LHCN-M2 (cell line): ENCODE measurements around the gene DMRTB1. TPM values are rescaled to one million over a fixed set of nuclear protein-coding genes. Genes with fewer than 3 reads are reported as not detected.

Experiments used
- DNase-seq: peaks from one replicate; pipeline ENCODE4 v3.0.0-alpha.2; 2012; ENCODE audit warnings: low read depth
- total RNA-seq: library from RNA; depleted of rRNA; stranded (reverse); fragments of >200 nt; gene quantifications from 2 replicates; pipeline ENCODE4 v1.2.3, GENCODE V29; 2014; rRNA removed

DMRTB1 gene
- total RNA-seq, 1 experiment from 2014 or later = not detected

GRCh38 chr1:53507116-53507820 lies 48.1 kb downstream of the DMRTB1 start:
- DNase-seq = no peak

DNA sequence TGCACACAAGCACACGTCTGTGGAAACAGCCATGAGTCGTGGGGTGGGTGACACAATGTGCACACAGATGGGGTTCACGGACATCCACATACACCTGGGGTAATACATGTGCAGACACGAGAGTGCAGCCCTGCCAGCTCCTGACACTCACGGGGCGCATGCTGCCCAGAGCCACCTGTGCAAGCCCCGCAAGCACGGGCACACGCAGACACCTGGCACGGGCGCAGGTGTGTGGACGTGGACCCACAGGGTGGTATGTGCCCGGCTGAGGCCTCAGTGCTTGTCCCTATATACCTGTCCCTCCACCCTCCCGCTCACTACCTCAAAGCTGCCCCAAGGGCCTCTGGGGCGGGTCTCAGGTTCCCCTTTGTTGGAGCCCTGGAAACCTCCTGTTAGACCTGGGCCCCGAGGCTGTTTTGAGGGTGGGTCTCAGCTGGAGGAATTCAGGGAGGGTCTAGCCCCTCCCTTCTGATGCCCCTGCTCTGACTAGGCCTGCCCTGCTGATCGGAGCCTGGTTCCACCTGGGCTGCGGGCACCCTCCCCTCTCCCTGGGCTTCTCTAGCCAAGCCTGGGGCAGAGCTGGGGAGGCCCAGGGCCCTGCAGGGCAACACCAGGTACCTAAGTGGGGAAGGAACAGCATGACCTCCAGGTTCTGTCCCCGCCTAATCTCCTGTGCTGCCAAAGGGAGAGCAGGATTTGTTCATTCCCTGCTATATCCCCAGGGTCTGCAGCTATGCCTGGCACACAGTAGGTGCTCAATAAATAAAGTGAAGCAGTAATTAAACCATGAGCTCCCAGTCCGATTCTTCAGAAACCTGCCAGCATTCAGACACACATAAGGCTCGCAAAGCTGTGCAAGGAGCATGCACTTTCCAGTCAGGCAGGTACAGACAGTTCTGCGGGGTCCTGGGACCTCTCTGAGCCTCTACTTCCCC lies 49.1 kb downstream of the DMRTB1 start:
- no peak for DNase-seq

DNA sequence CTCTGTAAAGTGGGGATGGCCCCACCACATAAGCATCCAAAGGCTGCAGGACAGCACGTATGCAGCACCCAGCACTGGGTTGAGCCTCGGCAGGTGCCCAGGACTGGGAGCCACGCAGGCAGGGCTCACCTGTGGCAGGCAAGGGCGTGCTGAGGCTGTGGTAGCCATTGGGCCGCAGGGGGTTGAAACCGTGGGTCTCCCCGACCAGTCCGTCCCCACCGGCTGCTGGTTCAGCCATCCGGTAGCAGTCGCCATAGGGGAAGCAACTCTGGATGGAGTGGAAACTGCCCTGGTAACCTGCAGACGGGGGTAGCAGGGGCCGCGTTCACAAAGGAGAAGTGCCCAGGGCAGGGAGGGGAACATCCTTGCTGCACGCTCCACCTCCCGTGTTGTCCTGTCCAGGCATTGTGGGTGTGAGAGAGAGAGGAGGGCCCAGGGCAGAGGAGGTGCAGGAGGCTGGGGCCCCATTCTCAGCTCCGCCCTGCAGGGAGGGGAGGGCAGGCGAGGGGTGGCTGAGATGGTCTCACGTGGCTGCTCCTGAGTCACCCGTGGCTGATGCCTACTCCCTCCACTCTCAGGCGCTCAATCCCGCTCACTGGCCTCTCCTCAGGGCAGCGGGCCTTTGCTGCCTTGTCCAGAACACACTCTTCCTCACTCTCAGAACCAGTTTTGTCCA lies 49.9 kb downstream of the DMRTB1 start:
- no peak for DNase-seq

DNA sequence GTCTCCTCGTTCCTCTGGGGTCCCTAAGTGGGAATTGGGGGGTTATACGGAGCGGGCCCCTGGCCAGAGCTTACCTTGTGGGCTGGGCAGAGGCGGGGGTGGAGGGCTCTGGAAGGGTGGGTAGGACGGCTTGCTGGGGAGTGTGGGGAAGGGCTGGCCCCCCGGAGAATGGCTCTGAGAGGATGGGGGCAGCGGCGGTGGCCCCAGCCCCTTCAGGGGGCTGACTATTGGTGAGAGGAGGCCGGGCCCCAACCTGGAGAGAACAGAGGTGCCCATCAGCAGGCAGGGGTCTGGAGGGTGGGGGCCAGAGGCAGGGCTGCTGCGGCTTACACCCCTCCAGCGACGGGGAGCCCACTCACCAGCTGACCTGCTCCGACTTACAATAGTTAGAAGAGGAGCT lies 50.6 kb downstream of the DMRTB1 start:
- no peak for DNase-seq

- DNase-seq = no peak
Observed at GRCh38 chr1:53510215-53510614, 51.0 kb downstream of the DMRTB1 start.

- DNase-seq = no peak
Observed at GRCh38 chr1:53511323-53511932, 52.2 kb downstream of the DMRTB1 start.

- DNase-seq = no peak
Observed at GRCh38 chr1:53511933-53512806, 53.0 kb downstream of the DMRTB1 start.

DNA sequence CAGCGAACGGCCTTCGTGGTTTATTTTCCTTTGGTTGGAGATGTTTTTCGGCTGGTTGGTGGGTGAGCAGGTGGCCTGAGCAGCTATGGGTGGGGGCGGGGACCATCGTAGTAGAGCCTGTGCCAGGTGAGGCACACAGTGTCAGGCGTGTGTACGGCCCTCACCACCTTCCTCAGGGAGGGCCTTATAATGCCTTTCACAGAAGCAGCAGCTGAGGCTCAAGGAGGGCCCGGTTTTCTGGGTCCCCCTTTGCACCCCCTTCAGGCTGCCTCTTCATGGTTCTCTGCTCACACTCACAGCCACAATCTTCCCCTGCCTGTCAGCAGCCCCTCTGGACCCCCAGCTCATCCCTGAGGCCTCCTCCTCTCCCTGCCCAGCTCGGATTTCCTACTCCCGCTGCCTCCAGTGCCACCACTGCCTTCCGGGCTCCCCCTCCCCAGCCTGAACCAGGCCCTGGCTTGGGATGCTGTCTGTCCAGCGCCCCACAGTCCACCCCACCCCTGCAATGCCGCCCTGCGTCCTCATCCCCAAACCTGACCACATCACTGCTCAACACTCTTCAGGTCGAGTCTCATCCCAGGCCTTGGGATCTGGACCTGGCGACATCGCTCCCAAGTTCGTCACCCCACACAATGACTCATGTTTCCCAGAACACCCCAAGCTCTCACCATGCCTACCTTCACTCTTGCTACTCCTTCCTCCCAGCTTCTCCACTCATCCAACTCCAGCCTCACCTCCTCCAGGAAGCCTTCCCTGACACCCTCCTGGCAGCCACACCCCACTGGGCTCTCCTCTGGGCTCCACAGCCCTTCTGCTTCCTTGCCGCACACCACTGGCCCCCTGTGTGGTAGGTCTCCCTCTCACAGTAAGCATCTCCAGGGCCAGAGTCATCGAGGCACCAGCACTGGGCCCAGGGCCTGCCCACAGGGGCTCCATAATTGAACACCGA lies 53.9 kb downstream of the DMRTB1 start:
- no peak for DNase-seq

- no peak for DNase-seq
Observed at GRCh38 chr1:53513846-53514245, 54.6 kb downstream of the DMRTB1 start.

DNA sequence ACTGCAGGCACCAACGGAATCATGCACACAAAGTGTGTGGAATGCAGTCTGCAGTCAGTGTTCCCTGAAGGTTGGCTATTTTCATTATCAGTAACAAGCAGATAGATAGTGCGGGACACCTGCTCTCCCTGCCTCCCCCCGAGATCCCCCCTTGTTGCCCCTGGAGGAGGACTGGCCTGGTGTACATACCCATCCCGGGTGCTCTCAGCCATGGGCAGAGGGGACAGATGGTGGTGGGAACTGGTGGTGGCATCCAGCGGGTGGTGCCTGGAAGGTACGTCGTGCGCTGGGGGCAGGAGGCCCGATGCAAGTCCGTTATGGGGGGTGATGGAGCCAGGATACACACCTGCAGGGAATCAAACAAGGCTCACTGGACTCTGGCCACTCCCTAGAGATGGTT lies 55.2 kb downstream of the DMRTB1 start:
- no peak for DNase-seq

DNA sequence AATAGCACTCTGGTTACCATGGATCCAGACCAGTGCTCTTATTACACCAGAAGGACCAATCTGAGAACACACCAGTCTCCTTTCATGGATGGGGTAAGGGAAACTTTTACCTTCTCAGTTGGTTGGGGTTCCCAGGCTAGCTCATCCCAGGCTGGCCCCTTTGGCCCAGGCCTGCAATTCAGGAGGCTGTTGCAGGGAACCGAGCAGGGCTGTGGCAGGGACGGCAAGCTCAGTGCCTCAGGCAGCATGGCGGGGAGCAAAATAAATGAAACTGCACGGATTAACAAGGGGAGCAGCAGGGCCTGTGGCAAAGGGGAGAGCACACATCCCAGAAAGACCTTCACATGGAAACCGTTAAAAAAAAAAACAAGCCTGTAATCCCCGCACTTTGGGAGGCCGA lies 57.0 kb downstream of the DMRTB1 start:
- DNase-seq = no peak

Other genes with a start within 250 kb of the DMRTB1 start
- 46.1 and 47.7 TPM in 2 replicates for gene CZIB, start 238.8 kb upstream of the DMRTB1 start, total RNA-seq
- gene MAGOH, start 220.9 kb upstream of the DMRTB1 start, total RNA-seq = 31.7 and 36.5 TPM in 2 replicates
- 7.7 and 10.0 TPM in 2 replicates for gene LRP8, start 131.3 kb upstream of the DMRTB1 start, total RNA-seq